Skeletal muscle tissue (tissue), 4 donors: Measurements from ENCODE around the gene SCN1B. TPM values are rescaled to one million over a fixed set of nuclear protein-coding genes. Genes with fewer than 3 reads are reported as not detected.
"Not testable (repeated sequence)": the region's sequence is repeated elsewhere in the genome, so short reads cannot be mapped to it uniquely, and the experiment has no call there.

ENCODE experiments used
- H3K27ac ChIP-seq: one replicate; pipeline ENCODE4 v1.7.0; 2013; ENCODE audit warnings: mild to moderate bottlenecking, low read depth, low read length, inconsistent platforms
- H3K27me3 ChIP-seq, 3 donors: one replicate each; pipeline ENCODE4 v1.7.0; 2013; ENCODE audit warnings: low read length in 3 of 3; ENCODE audit not compliant: control insufficient read depth in 3 of 3, insufficient read depth in 3 of 3
- H3K36me3 ChIP-seq, 3 donors: one replicate each; pipeline ENCODE4 v1.7.0; 2013; ENCODE audit warnings: low read length in 3 of 3; ENCODE audit not compliant: control insufficient read depth in 3 of 3, insufficient read depth in 3 of 3
- H3K4me1 ChIP-seq, 3 donors: one replicate each; pipeline ENCODE4 v1.7.0; 2013; ENCODE audit warnings: low read length in 3 of 3, mild to moderate bottlenecking in 3 of 3; ENCODE audit not compliant: control insufficient read depth in 3 of 3, insufficient read depth in 3 of 3
- H3K4me3 ChIP-seq, 3 donors: one replicate each; pipeline ENCODE4 v1.7.0; 2013; ENCODE audit warnings: low read length in 3 of 3
- H3K9ac ChIP-seq, 3 donors: one replicate each; pipeline ENCODE4 v1.7.0; 2013; ENCODE audit warnings: low read length in 3 of 3, mild to moderate bottlenecking in 3 of 3, moderate library complexity in 2 of 3, low read depth in 1 of 3
- H3K9me3 ChIP-seq, 3 donors: one replicate each; pipeline ENCODE4 v1.7.0; 2013; ENCODE audit warnings: low read length in 3 of 3; ENCODE audit not compliant: control insufficient read depth in 3 of 3
- total RNA-seq: library from RNA; depleted of rRNA; stranded (reverse); fragments of >200 nt; gene quantifications from one replicate; pipeline ENCODE4 v1.2.3, GENCODE V29; 2014
- donor health status: Osteomylitis.

SCN1B gene
- total RNA-seq, 1 donor from 2014 or later = 1.6 TPM

DNA sequence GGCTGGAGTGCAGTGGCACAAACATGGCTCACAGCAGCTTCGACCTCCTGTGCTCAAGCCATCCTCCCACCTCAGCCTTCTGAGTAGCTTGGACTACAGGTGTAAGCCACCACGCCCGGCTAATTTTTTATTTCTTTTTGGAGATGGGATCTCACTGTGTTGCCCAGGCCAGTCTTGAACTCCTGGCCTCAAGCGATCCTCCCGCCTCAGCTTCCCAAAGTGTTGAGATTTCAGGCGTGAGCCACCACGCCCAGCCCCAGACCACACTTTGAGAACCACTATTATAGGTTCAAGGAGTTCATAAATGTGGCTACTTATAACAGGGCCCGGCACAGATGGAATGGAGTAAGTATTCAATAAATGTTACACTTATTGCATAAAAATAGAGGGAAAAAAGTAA lies 3.3 kb upstream of the SCN1B start:
- no peak overlapping the region for H3K27ac ChIP-seq
- H3K9ac ChIP-seq = no peak overlapping the region
- no peaks in the 10 kb centered on the region for H3K9me3 ChIP-seq
- peaks cover 21 to 29% (median 22%) of the 10 kb centered on the region in 3 donors for H3K4me1 ChIP-seq
- H3K36me3 ChIP-seq = peaks cover 29 to 45% (median 35%) of the 10 kb centered on the region in 3 donors
- no peaks in the 10 kb centered on the region for H3K27me3 ChIP-seq
- H3K4me3 ChIP-seq = no peak overlapping the region

GRCh38 chr19:35027851-35028599 lies 2.2 kb upstream of the SCN1B start:
- peak overlapping the region; percentile 49 for H3K27ac ChIP-seq
- H3K27me3 ChIP-seq = no peaks in the 10 kb centered on the region
- H3K4me3 ChIP-seq = no peak overlapping the region
- no peaks in the 10 kb centered on the region for H3K9me3 ChIP-seq
- peaks cover 23 to 37% (median 29%) of the 10 kb centered on the region in 3 donors for H3K36me3 ChIP-seq
- peak overlapping the region in 2 of 3 donors; percentile 10 to 45 for H3K9ac ChIP-seq
- H3K4me1 ChIP-seq = peaks cover 30 to 39% (median 32%) of the 10 kb centered on the region in 3 donors

GRCh38 chr19:35028600-35028885 lies 1.7 kb upstream of the SCN1B start:
- peak overlapping the region in 1 of 3 donors; percentile 45 for H3K9ac ChIP-seq
- not testable (repeated sequence) for H3K9me3 ChIP-seq, H3K27me3 ChIP-seq, H3K4me3 ChIP-seq
- peaks cover 36 to 44% (median 37%) of the 10 kb centered on the region in 3 donors for H3K4me1 ChIP-seq
- H3K36me3 ChIP-seq = peaks cover 20 to 34% (median 31%) of the 10 kb centered on the region in 3 donors
- H3K27ac ChIP-seq = peak overlapping the region; percentile 49

DNA sequence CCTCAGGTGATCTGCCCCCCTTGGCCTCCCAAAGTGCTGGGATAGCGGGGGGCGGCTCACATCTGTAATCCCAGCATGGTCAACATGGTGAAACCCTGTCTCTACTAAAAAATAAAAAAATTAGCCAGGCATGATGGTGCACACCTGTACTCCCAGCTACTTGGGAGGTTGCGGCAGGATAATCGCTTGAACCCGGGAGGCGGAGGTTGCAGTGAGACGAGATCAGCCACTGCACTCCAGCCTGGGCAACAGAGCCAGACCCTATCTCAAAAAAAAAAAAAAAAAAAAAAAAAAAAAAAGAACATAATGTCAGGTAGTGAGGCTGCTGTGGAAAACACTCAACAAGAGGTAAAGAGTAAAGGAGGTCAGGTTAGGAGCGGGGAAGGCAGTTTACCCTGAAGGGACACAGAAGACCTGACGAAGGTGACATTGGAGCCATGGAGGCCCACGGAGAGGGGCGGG lies 964 bp upstream of the SCN1B start:
- Histone ChIP-seq H3K4me1 (peaks cover 42 to 52% (median 45%) of the 10 kb centered on the region in 3 donors), H3K9ac (peak overlapping the region in 1 of 3 donors; percentile 65), H3K36me3 (peaks cover 21 to 34% (median 31%) of the 10 kb centered on the region in 3 donors), H3K27ac (peak overlapping the region; percentile 80)
- not testable (repeated sequence) for H3K9me3 ChIP-seq, H3K27me3 ChIP-seq, H3K4me3 ChIP-seq

DNA sequence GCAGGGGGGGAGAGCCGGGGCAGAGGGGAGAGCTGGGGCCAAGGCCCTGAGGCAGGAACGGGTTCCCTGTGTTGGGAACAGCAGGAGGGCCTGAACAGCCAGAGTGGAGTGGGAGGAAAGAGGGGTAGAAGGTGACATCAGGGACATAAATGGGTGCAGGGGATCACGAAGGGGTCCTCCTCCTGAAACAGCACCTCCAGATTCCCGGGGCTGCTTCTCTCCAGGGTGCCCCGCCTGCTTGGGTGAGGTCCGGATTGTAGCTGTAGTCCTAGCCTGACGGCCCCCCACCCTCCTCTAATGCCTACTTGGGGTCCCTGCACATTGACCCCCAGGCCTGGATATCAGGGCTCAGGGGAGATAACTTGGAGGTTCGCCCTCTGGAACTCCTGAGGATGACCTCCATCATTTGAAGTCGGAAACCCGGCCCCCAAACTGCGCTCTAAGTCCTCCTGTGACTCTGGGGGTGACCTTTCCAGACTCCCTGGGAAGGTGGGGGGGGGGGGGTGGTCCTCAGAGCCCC lies 473 bp upstream of the SCN1B start:
- no peaks in the 10 kb centered on the region for H3K9me3 ChIP-seq
- peak overlapping the region; percentile 43 to 81 (median 65) for H3K9ac ChIP-seq
- H3K36me3 ChIP-seq = peaks cover 24 to 35% (median 33%) of the 10 kb centered on the region in 3 donors
- H3K27ac ChIP-seq = peak overlapping the region; percentile 80
- peaks cover 47 to 57% (median 50%) of the 10 kb centered on the region in 3 donors for H3K4me1 ChIP-seq
- no peaks in the 10 kb centered on the region for H3K27me3 ChIP-seq
- H3K4me3 ChIP-seq = peak overlapping the region; percentile 56 to 64 (median 59)

- Histone ChIP-seq H3K4me3 (peak overlapping the region; percentile 66 to 78 (median 68)), H3K4me1 (peaks cover 50 to 66% (median 54%) of the 10 kb centered on the region in 3 donors), H3K27ac (peak overlapping the region; percentile 66), H3K36me3 (peaks cover 24 to 35% (median 34%) of the 10 kb centered on the region in 3 donors), H3K27me3 (no peaks in the 10 kb centered on the region), H3K9me3 (no peaks in the 10 kb centered on the region), H3K9ac (peak overlapping the region; percentile 40 to 75 (median 71))
Measured at GRCh38 chr19:35031072-35031881, 1.0 kb downstream of the SCN1B start.

DNA sequence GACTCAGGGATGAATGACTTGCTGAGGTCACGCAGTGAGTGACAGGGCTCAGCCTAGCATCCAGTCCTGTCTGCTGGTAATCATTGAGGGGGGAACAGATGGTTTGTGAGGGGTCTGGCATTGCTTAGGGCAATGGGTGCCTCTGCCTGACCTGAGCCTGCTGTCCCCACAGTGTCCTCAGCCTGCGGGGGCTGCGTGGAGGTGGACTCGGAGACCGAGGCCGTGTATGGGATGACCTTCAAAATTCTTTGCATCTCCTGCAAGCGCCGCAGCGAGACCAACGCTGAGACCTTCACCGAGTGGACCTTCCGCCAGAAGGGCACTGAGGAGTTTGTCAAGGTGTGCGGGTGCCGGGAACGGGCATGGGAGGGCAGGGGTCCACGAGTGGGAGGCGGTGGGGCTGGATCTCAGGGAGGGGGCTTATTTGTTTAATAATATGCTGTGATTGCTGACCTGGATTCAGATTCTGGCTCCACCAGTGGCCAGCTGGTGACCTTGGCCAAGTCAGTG lies 2.1 kb downstream of the SCN1B start:
- H3K27ac ChIP-seq = peak overlapping the region; percentile 21
- peak overlapping the region; percentile 68 to 78 (median 68) for H3K4me3 ChIP-seq
- H3K4me1 ChIP-seq = peaks cover 55 to 72% (median 62%) of the 10 kb centered on the region in 3 donors
- no peaks in the 10 kb centered on the region for H3K27me3 ChIP-seq
- peak overlapping the region; percentile 47 to 75 (median 61) for H3K9ac ChIP-seq
- no peaks in the 10 kb centered on the region for H3K9me3 ChIP-seq
- peaks cover 31 to 32% (median 32%) of the 10 kb centered on the region in 3 donors for H3K36me3 ChIP-seq

DNA sequence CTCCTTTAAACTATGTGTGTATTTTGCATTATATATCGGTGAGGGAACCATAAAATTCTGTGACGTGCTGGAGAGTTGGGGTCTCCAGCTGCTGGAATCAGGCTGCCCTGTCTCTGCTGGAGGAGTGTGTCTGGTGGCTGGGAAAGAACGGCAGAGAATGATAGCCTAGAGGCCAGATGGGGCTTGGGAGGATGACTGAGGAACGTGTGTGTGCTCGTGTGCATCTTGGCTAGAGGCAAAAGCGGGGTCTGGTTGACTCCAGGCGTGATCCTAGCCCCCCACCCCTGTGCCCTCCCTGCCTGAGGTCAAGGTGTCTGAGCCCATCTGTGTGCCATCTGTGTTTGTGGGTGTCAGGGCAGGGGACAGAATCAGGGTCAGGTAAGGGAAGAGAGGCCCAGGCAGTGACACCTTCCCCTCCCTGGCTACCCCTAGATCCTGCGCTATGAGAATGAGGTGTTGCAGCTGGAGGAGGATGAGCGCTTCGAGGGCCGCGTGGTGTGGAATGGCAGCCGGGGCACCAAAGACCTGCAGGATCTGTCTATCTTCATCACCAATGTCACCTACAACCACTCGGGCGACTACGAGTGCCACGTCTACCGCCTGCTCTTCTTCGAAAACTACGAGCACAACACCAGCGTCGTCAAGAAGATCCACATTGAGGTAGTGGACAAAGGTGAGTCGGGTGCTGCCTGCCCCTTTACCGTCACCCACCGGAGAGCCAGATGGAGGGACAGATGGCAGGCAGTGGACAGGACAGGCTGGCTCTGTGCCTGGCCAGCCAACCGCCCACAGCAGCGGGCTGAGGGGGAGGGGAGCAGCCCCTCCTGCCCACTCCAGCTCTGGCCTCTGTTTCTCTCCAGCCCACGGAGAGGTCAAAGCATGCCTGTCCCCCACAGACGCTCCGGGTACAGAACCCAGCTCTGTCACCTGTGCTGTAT lies 3.1 kb downstream of the SCN1B start:
- Histone ChIP-seq H3K27me3 (no peaks in the 10 kb centered on the region), H3K4me3 (peak overlapping the region; percentile 68 to 78 (median 68)), H3K9ac (peak overlapping the region; percentile 47 to 75 (median 61)), H3K36me3 (peaks cover 29 to 32% (median 31%) of the 10 kb centered on the region in 3 donors), H3K9me3 (no peaks in the 10 kb centered on the region), H3K4me1 (peaks cover 58 to 72% (median 62%) of the 10 kb centered on the region in 3 donors), H3K27ac (peak overlapping the region; percentile 9)

GRCh38 chr19:35034005-35034502 lies 3.8 kb downstream of the SCN1B start:
- Histone ChIP-seq H3K36me3 (peaks cover 33 to 36% (median 34%) of the 10 kb centered on the region in 3 donors), H3K27me3 (no peaks in the 10 kb centered on the region), H3K4me1 (peaks cover 63 to 78% (median 68%) of the 10 kb centered on the region in 3 donors), H3K9me3 (no peaks in the 10 kb centered on the region), H3K27ac (peak overlapping the region; percentile 9), H3K9ac (peak overlapping the region in 1 of 3 donors; percentile 75), H3K4me3 (peak overlapping the region; percentile 9 to 78 (median 68))
